Suprapubic skin (tissue), 3 donors: ENCODE data around the gene PIK3R5.

Experiments used
- CTCF ChIP-seq, 2 donors: fragments of 200-600 bp in 1 of 2; fragments of 450-650 bp in 1 of 2; sonication (generic) in 1 of 2; IDR thresholded peaks; one replicate each; pipeline ENCODE4 v1.5.1; 2016 to 2019; ENCODE audit warnings: antibody characterized with exemption in 2 of 2, mild to moderate bottlenecking in 1 of 2, moderate library complexity in 1 of 2
- EP300 ChIP-seq: sonication (generic); formaldehyde crosslinking; IDR thresholded peaks from one replicate; pipeline ENCODE4 v1.6.1; 2017; ENCODE audit warnings: antibody characterized with exemption
- POLR2A ChIP-seq, 2 donors: fragments of 450-650 bp; IDR thresholded peaks; one replicate each; pipeline ENCODE4 v1.6.1; 2017; ENCODE audit warnings: antibody characterized with exemption in 2 of 2, mild to moderate bottlenecking in 2 of 2, moderate library complexity in 2 of 2

GRCh38 chr17:8922451-8922850, 43.1 kb downstream of the PIK3R5 start:
- TF ChIP-seq CTCF (IDR thresholded peaks at IDR 0.05) (no peak), EP300 (no peak), POLR2A (IDR thresholded peaks at IDR 0.05) (no peak)
